Stimulated activated naive CD4-positive, alpha-beta T cell treated with Interleukin-2 at 50 U/mL for 16 hours (primary cell): ENCODE data around the gene PRKCD.

ENCODE experiments used
- DNase-seq: peaks from one replicate; lab custom pipeline; 2025; lab: John Stamatoyannopoulos, UW

The PRKCD gene

DNA sequence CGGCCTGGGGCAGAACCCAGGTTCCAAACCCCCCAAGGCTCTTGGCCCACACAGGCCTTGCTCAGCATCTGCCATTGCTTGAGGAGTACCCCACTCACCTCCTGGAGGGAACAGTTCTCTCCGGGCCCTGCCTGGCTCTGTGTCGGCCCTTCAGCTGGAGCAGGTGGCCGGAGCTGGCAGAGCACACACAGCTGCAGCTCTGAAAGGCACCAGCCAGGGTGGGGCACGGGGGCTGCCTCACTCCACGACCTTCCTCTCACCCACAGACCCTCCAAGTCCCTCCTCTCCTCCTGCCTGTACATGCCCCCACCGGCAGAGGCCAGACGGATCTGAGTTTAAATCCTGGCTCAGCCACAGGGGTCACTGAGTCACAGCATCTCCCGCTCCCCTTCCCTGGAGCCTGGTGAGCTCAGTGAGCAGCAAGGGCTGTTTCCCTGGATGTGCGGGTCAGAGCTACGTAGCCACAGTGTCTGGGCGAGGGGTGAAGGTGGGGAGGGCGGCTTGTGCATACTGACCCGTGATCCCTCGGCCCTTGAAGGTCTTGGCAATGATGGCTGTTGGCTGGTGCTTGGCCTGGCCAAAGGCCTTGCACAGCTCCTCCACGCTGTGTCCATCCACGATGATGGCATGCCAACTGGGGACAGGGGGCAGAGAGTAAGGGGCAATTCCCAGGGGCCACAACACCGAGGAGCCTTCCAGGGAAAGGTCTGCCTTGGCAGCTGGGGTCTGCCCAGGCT is 71.8 kb downstream of the PRKCD start:
- no peak for DNase-seq

DNA sequence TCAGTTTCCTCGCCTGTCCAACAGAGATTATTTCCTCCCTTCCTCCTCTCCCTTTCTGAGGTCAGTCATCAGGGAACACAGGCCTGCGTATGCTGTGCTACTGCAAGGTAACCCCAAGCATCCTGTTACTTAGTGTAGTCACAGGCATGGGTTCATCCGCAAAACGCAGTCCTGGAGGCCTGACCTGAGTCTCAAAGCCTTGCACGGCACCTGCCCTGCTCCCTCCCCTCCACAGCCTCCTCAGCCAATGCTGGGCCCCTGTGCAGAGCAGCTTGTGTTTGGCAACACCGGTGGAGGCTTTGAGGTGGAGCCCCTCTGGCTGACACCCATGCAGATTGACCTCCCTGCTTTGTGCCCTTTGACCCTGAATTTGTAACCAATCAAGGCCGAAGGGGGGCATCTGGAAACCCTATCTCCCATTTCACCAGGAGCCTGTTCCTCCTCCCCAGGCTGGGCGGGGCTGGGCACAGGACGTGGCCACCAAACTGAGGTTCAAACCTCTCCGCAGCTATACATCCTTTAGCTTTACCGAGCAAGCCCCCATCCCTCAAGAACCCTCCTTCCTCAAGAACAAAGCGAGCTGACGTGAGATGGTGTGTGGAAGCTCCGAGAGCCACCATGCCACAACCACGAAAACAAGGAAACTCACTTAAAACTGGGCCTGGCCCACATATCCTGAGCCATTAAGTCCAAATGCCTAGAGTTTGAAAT is 73.3 kb downstream of the PRKCD start:
- no peak for DNase-seq

DNA sequence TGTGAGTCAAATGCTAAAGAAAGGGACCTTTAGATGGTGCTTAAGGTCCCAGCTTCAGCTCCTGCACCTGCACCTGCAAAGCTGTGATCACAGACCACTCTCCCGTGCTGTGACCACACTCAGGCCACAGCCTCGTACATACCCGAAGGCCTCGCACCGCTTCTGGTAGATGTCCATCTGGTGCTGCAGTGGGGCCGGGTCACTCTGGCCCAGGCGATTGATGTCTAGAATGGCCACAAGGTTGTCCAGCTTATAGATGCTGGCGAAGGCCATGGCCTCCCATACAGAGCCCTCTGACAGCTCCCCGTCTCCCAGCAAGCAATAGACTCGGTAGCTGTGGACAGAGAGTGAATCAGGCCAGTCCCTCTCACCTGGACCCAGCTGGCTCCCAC is 73.8 kb downstream of the PRKCD start:
- no peak for DNase-seq

DNA sequence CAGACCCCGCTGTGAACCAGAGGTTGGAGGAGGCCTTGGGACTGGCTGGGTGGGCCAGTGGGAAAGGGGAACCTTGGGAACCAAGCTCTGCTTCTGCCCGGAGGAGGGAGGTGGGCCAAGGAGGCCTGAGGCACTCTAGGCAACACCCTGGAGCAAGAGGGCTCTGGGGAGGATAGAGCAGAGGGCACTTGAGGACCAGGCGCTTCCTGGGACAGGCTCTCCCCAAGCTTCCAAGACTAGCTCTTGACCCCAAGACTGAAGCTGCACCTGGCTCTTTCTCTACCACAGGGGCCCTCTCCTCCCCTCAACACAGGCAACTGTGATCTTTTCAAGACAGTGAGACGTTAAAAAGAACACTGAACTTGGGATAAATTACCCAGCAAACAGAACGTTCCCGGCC is 74.5 kb downstream of the PRKCD start:
- DNase-seq: no peak

DNA sequence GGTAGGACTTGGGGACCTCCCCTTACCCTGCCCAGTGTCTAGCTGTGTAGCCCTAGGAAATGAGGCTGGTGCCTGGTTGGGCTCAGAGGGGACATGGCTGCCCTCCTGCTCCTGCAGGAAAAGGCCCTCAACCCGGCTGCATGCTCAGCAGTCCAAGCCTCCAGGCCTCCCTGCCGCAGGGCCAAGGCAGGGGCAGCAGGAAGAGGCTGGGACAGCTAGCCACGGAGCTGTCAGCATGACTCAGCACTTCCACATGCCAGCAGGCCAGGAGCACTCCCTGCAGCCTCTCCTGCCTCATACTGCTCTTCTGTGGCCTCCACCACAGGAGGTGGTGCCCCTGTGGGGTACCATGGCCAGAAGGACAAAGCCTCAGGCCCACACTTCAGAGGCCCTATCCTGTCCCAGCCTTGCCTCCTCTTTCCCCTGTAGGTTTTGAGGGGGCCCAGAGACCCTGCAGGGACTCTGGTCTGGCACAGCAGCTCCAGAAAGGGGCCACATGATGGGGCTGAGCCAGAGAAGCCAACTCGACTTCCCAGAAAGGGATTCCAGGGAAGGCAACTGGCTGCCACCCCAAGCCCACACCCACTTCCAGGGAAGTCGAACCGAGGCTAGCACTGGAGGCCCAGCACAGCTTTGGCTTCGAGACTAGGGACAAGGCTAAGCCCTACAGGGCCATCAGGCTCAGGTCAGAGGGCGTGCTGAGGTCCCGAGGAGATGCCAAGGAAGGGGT is 75.3 kb downstream of the PRKCD start:
- no peak for DNase-seq

DNA sequence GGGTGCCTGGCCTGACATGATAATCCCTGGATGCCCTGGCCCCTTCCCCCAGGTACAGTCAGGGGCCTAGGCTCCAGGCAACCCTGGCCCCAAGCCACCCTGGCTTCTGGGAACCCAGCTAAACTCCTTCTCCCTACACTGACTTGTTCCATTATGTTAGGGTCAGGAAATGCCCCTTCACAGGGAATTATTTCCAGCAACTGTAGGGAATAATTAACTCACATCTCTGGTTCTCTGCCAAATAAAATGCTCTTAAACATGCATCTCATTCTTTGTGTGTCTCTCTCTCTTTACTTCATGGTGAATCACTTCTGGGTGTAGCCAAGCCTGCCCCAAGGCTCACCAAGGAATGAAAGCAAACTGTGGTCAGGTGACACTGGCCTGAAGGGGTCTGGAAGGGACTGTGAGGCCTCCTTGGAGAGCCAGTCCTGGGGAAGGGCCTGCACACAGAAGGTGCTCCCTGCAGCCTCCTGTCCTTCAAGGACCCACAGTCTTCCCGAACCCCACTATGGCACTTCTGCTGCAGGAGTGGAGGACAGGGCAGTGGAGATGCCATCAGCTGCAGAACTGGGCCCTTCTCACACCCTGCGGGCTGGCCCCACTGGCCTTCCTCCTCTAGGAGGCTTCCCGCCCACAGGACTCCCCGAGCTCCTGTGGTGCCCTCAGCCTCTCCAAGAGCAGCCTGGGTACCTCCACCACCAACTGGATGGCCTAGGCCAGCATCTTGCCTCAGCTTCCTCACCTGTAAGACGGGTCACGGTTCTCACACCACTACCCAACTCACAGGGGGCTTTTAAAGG is 77.2 kb downstream of the PRKCD start:
- no peak for DNase-seq

DNA sequence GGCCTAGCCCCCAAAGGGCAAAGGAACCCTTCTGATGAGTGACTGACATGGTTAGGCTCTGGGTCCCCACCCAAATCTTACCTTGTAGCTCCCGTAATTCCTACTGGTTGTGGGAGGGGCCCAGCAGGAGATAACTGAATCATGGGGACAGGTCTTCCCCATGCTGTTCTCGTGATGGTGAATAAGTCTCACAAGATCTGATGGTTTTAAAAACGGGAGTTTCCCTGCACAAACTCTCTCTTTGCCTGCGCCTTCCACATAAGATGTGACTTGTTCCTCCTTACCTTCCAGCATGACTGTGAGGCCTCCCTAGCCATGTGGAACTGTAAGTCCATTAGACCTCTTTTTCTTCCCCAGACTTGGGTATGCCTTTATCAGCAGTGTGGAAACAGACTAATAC is 77.9 kb downstream of the PRKCD start:
- DNase-seq: no peak

DNA sequence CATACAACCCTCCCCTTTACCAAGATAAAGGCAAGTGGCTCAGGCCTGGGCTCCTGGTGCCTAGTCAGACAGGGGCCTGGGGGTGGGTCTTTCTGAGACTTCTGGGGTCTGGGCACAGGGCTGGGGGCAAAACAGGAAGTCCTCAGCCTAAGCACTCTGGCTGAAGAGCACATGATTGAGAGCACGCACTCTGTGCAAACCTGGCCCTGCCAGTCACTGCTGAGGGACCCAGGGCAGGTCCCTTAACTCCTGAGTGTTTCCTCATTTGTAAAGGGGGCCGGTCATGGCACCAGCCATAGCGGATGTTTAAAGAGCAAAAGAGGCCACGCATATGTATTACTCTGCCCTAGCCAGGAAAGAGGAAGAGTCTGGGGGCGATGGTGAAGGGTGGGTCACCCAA is 78.8 kb downstream of the PRKCD start:
- no peak for DNase-seq

DNA sequence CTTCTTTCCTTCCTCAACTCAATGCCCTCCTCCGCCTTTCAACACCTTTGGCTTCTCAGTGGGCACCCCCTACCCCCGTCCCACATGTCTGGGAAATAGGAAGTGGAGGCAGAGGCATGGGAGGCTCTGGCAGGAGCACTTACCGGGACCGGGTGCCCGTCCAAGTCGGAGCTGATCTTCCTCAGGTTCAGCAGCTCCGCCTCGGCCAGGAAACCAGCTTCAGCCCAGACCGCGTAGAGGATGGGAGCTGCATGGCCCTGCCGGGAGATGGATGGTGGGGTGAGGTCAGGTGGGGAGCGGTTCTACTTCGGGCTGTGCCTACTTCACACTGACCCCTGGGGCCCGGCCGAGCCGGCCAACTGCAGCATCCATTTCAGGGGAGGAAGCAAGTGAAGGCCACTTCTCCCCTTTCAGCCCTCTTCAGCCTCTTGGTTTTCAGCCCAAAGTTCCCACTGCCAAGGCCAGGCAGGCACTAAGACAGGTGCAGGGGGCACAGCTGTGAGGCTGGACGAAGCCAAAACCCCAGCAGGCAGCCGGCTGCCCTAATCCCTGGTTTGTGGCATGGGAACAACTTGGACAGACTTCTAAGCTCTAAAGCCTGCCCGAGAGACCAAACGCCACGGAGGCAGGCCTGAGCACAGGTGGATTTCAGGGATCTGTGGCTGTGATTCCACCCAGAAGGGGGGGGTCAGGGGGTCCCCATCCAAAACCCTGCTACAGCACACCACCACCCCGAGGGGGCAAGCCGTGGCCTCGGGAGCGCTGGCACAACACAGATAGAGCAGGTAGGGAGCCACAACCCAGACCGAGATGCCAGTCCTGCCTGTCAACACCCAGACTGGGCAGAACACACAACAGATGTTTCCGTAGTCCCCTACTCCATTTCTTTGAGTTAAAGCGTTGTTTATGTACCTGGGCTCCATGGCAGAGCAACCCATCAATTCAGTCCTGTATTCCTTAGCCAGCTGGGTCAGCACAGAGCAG is 80.3 kb downstream of the PRKCD start:
- DNase-seq: no peak

DNA sequence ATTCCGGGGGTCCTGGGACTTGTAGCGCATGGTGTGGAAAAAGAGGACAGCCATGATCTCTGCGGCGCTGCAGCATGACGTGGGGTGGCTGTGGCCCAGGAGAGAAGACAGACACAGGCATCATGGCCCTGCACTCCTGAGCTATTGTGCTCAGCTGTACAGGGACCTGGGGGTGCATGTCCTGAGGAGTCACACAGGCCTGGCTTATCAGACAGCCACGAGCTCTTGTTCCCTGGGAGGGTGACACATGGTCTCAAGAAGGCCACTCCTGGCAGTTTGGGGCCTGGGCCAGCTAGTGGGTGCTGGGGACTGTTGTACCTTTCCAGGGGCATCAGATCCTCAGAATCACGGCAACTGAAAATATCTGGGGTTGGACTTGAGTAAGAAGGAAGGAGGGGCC is 81.1 kb downstream of the PRKCD start:
- DNase-seq: no peak
